ENCODE measurements around the gene NOL11. TPM values are rescaled to one million over a fixed set of nuclear protein-coding genes. Genes with fewer than 3 reads are reported as not detected.
"Not testable (repeated sequence)": the region's sequence is repeated elsewhere in the genome, so short reads cannot be mapped to it uniquely, and the experiment has no call there.

Gene NOL11
- polyA plus RNA-seq, 1 of the 3 experiments (the other 2 are of a cell fraction), result 27.0 TPM

DNA sequence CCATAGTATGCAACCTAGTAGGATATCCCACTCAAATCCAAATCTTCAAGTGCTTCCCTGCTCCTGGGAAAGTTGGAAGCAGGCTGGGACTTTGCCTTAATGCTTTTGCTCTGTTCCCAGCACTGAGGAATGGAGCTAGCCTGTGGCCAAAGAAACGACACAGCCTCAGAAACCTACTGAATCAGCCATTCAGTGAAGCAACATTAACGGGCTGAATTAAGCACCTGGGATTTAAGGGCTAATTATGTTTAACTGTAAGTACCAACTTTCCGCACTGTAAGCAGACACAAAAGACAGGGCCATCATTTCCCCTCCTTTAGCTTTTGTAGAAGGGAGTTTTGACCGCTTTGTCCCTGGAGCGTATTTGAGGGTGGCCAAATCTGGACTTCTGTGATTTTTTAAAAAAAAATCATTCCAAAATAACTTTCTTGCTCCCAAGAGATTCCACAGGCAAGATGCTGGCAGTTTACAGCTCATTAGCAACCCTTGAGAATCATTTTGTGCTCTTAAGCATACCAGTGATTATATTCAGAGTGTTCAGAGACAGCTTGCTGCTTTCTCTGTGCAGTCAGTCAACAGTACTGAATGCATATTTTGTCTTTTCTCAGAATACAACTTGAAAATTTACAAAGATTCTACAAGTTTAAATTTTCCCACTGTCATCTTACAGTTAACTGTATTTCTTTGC, 17.6 kb upstream of the NOL11 start (continued):
- TF ChIP-seq, protein P1, sequence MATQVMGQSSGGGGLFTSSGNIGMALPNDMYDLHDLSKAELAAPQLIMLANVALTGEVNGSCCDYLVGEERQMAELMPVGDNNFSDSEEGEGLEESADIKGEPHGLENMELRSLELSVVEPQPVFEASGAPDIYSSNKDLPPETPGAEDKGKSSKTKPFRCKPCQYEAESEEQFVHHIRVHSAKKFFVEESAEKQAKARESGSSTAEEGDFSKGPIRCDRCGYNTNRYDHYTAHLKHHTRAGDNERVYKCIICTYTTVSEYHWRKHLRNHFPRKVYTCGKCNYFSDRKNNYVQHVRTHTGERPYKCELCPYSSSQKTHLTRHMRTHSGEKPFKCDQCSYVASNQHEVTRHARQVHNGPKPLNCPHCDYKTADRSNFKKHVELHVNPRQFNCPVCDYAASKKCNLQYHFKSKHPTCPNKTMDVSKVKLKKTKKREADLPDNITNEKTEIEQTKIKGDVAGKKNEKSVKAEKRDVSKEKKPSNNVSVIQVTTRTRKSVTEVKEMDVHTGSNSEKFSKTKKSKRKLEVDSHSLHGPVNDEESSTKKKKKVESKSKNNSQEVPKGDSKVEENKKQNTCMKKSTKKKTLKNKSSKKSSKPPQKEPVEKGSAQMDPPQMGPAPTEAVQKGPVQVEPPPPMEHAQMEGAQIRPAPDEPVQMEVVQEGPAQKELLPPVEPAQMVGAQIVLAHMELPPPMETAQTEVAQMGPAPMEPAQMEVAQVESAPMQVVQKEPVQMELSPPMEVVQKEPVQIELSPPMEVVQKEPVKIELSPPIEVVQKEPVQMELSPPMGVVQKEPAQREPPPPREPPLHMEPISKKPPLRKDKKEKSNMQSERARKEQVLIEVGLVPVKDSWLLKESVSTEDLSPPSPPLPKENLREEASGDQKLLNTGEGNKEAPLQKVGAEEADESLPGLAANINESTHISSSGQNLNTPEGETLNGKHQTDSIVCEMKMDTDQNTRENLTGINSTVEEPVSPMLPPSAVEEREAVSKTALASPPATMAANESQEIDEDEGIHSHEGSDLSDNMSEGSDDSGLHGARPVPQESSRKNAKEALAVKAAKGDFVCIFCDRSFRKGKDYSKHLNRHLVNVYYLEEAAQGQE (IDR thresholded peaks at IDR 0.05; ENCODE audit: low read depth, low read length), result no peak
- TF ChIP-seq FOXJ3 (CRISPR knock-in tag; IDR thresholded peaks at IDR 0.05), result no peak
- TF ChIP-seq FOXM1 (IDR thresholded peaks at IDR 0.05; ENCODE audit: low read depth), result no peak
- TF ChIP-seq RXRA (IDR thresholded peaks at IDR 0.05; ENCODE audit: borderline replicate concordance, low read depth), result no peak
- TF ChIP-seq, protein P2, sequence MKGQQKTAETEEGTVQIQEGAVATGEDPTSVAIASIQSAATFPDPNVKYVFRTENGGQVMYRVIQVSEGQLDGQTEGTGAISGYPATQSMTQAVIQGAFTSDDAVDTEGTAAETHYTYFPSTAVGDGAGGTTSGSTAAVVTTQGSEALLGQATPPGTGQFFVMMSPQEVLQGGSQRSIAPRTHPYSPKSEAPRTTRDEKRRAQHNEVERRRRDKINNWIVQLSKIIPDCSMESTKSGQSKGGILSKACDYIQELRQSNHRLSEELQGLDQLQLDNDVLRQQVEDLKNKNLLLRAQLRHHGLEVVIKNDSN (IDR thresholded peaks at IDR 0.05; ENCODE audit: borderline replicate concordance, low read depth), result no peak

DNA sequence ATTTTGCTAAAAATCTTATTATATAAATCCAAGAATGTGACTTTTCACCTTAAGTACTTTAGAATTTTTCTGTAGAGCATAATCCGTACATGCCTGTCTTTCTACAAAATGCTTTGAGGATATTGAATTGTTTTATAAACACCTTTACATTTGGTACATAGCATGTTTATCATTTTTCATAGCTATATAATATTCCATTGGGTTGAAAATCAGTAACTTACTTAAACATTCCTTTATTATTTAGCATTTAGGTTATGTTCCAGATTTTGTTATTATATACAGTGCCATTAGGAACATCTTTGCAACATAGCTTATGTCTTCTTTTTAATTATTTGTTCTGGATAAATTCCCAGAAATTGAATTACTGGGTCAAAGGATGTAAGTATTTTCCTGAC, 17.0 kb upstream of the NOL11 start:
- no peak for DNase-seq
- H3K27me3 ChIP-seq (ENCODE audit: insufficient read depth), result no peaks in the 10 kb centered on the region
- CTCF ChIA-PET, result interaction anchor here (0.9 to 5.9 kb wide), 9 partner anchors 9 to 326 kb away, joined by 3 to 44 read pairs (median 6); partner anchors contain the start of gene PITPNC1
- no peaks in the 10 kb centered on the region for H3K9me3 ChIP-seq
- TF ChIP-seq NFIC (IDR thresholded peaks at IDR 0.05; ENCODE audit: borderline replicate concordance), result no peak
- TF ChIP-seq, protein P2 (IDR thresholded peaks at IDR 0.05; ENCODE audit: borderline replicate concordance, low read depth), result no peak
- H3K4me3 ChIP-seq (ENCODE audit: low read depth in 2 of 2, low read length in 1 of 2), result no peak overlapping the region
- no peak overlapping the region for H2AFZ ChIP-seq (ENCODE audit: low read depth)
- no peak overlapping the region for H3K4me2 ChIP-seq
- no peak overlapping the region for H3K27ac ChIP-seq (ENCODE audit: low read depth in 2 of 2, low read length in 1 of 2)
- POLR2A ChIA-PET, result no interaction called here
- H3F3A ChIP-seq (replicated peaks; ENCODE audit: insufficient read depth), result peaks cover 5% of the 10 kb centered on the region
- no peak overlapping the region for H3K9ac ChIP-seq
- WGBS (ENCODE audit: low lambda C conversion rate), result 46% methylated on average over 1 of the region's 1 CpG
- H3K9me2 ChIP-seq, result no peaks in the 10 kb centered on the region
- no peaks in the 10 kb centered on the region for H3K4me1 ChIP-seq (ENCODE audit: control insufficient read depth in 1 of 2, insufficient read depth in 2 of 2, low read depth in 1 of 2, low read length in 1 of 2)
- H3K79me2 ChIP-seq (ENCODE audit: insufficient read depth), result no peaks in the 10 kb centered on the region
- H4K20me1 ChIP-seq (ENCODE audit: insufficient read depth), result no peaks in the 10 kb centered on the region
- H3K36me3 ChIP-seq (replicated peaks in 1 of 2; ENCODE audit: control insufficient read depth in 1 of 2, insufficient read depth in 2 of 2, low read length in 1 of 2), result no peaks in the 10 kb centered on the region

DNA sequence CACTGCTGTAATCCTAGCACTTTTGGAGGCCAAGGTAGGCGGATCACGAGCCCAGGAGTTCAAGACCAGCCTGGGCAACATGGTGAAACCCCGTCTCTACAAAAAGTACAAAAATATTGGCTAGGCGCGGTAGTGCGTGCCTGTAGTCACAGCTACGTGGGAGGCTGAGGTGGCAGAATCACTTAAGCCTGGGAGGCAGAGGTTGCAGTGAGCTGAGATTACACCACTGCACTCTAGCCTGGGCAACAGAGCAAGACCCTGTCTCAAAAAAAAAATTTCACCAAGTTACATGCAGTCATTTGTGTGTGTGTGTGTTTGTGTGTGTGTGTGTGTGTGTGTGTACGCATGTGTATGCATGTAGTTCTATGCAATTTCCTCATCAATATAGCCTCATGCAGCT, 14.9 kb upstream of the NOL11 start:
- H3K36me3 ChIP-seq (replicated peaks in 1 of 2; ENCODE audit: control insufficient read depth in 1 of 2, insufficient read depth in 2 of 2, low read length in 1 of 2); H3K9me3 ChIP-seq; POLR2A ChIA-PET; H3K4me2 ChIP-seq; H3K9me2 ChIP-seq; H2AFZ ChIP-seq (ENCODE audit: low read depth); H4K20me1 ChIP-seq (ENCODE audit: insufficient read depth); H3K4me1 ChIP-seq (ENCODE audit: control insufficient read depth in 1 of 2, insufficient read depth in 2 of 2, low read depth in 1 of 2, low read length in 1 of 2); H3K9ac ChIP-seq; H3K27ac ChIP-seq (ENCODE audit: low read depth in 2 of 2, low read length in 1 of 2); DNase-seq; H3K27me3 ChIP-seq (ENCODE audit: insufficient read depth); H3F3A ChIP-seq (replicated peaks; ENCODE audit: insufficient read depth); H3K79me2 ChIP-seq (ENCODE audit: insufficient read depth); H3K4me3 ChIP-seq (ENCODE audit: low read depth in 2 of 2, low read length in 1 of 2): not testable (repeated sequence)
- CTCF ChIA-PET, result interaction anchor here (0.8 to 5.9 kb wide), 3 partner anchors 14 to 325 kb away, joined by 3 to 44 read pairs (median 3); no protein-coding TSS in a partner anchor
- 89% methylated on average over 8 of the region's 8 CpGs for WGBS (ENCODE audit: low lambda C conversion rate)

Data from SK-N-SH (cell line).